Astrocyte (in vitro differentiated cells and primary cell): ENCODE data around the gene TAGLN3. TPM values are rescaled to one million over a fixed set of nuclear protein-coding genes. Genes with fewer than 3 reads are reported as not detected.

Source experiments
- DNase-seq: peaks from one replicate; pipeline ENCODE4 v3.0.0-alpha.2; 2010; ENCODE audit warnings: low read depth
- FAIRE-seq: peaks from 2 replicates; lab custom pipeline; 2011; peaks lifted over from hg19 to GRCh38; lab: Jason Lieb, UNC
- H2AFZ ChIP-seq: 2 replicates; pipeline ENCODE4 v1.6.0; 2012; ENCODE audit warnings: low read depth, low read length, inconsistent platforms
- H3K27ac ChIP-seq: 2 replicates; pipeline ENCODE4 v1.5.1; 2011; ENCODE audit warnings: low read depth, low read length, inconsistent platforms
- H3K27me3 ChIP-seq: 2 replicates; pipeline ENCODE4 v1.6.0; 2011; ENCODE audit warnings: low read length, inconsistent platforms; ENCODE audit not compliant: insufficient read depth
- H3K36me3 ChIP-seq: 2 replicates; pipeline ENCODE4 v1.5.1; 2011; ENCODE audit warnings: low read length, inconsistent platforms; ENCODE audit not compliant: insufficient read depth
- H3K4me1 ChIP-seq: 2 replicates; pipeline ENCODE4 v1.5.1; 2011; ENCODE audit warnings: low read length, inconsistent platforms; ENCODE audit not compliant: insufficient read depth
- H3K4me2 ChIP-seq: 2 replicates; pipeline ENCODE4 v1.6.0; 2012; ENCODE audit warnings: low read length, inconsistent platforms
- H3K4me3 ChIP-seq: 2 replicates; pipeline ENCODE4 v1.5.1; 2011; ENCODE audit warnings: low read depth, mild to moderate bottlenecking, low read length, inconsistent platforms; ENCODE audit not compliant: insufficient read depth
- H3K79me2 ChIP-seq: 2 replicates; pipeline ENCODE4 v1.6.0; 2012; ENCODE audit warnings: mild to moderate bottlenecking, low read length, inconsistent platforms; ENCODE audit not compliant: insufficient read depth
- H3K9ac ChIP-seq: 2 replicates; pipeline ENCODE4 v1.6.0; 2012; ENCODE audit warnings: mild to moderate bottlenecking, low read length, inconsistent platforms
- H3K9me3 ChIP-seq: 2 replicates; pipeline ENCODE4 v1.5.1; 2012; ENCODE audit warnings: low read depth, mild to moderate bottlenecking, low read length, inconsistent platforms; ENCODE audit not compliant: insufficient read depth
- H4K20me1 ChIP-seq: 2 replicates; pipeline ENCODE4 v1.6.0; 2012; ENCODE audit warnings: low read length, inconsistent platforms; ENCODE audit not compliant: insufficient read depth
- H3K27ac Mint-ChIP-seq: one replicate; pipeline ENCODE4 v1.8.0; 2021; ENCODE audit warnings: mild to moderate bottlenecking, mixed read lengths; ENCODE audit not compliant: unreplicated experiment
- H3K27me3 Mint-ChIP-seq: one replicate; pipeline ENCODE4 v1.8.0; 2021; ENCODE audit warnings: low read depth, mixed read lengths; ENCODE audit not compliant: unreplicated experiment
- H3K36me3 Mint-ChIP-seq: one replicate; pipeline ENCODE4 v1.8.0; 2021; ENCODE audit warnings: low read depth, mixed read lengths; ENCODE audit not compliant: unreplicated experiment
- H3K4me1 Mint-ChIP-seq: one replicate; pipeline ENCODE4 v1.8.0; 2021; ENCODE audit warnings: low read depth, mixed read lengths; ENCODE audit not compliant: unreplicated experiment
- H3K4me3 Mint-ChIP-seq: one replicate; pipeline ENCODE4 v1.8.0; 2021; ENCODE audit warnings: mild to moderate bottlenecking, moderate library complexity, mixed read lengths; ENCODE audit not compliant: unreplicated experiment
- H3K9me3 Mint-ChIP-seq: one replicate; pipeline ENCODE4 v1.8.0; 2021; ENCODE audit warnings: mild to moderate bottlenecking, mixed read lengths; ENCODE audit not compliant: unreplicated experiment
- CTCF ChIP-seq: IDR thresholded peaks from 2 replicates; pipeline ENCODE4 v1.5.1; 2011; ENCODE audit warnings: low read depth, mild to moderate bottlenecking, inconsistent platforms, low read length, moderate library complexity; ENCODE audit not compliant: insufficient read depth
- EZH2 ChIP-seq: IDR thresholded peaks from 2 replicates; pipeline ENCODE4 v1.6.1; 2012; ENCODE audit warnings: mild to moderate bottlenecking, low read length, inconsistent platforms; ENCODE audit not compliant: insufficient read depth
- total RNA-seq: library from RNA; stranded (reverse); gene quantifications from 2 replicates; pipeline ENCODE4 v1.2.1, GENCODE V29; 2021

TAGLN3 gene
- total RNA-seq, 1 donor from 2014 or later = 8.7 TPM

GRCh38 chr3:112005091-112005672 lies 6.5 kb downstream of the TAGLN3 start:
- Histone ChIP-seq H3K9me3 (no peaks in the 10 kb centered on the region), H2AFZ (no peak overlapping the region), H3K79me2 (peaks cover 16% of the 10 kb centered on the region), H3K4me3 (no peak overlapping the region), H3K4me2 (peak overlapping the region; percentile 13), H4K20me1 (no peaks in the 10 kb centered on the region), H3K36me3 (peaks cover 14% of the 10 kb centered on the region), H3K27me3 (no peaks in the 10 kb centered on the region), H3K4me1 (peaks cover 44% of the 10 kb centered on the region), H3K27ac (no peak overlapping the region), H3K9ac (no peak overlapping the region)
- Mint-ChIP-seq H3K4me1 (peaks cover 54% of the 10 kb centered on the region), H3K4me3 (no peak overlapping the region), H3K9me3 (peaks cover 1% of the 10 kb centered on the region), H3K27ac (no peak overlapping the region), H3K36me3 (no peaks in the 10 kb centered on the region), H3K27me3 (no peaks in the 10 kb centered on the region)
- DNase-seq (peak; percentile 64), FAIRE-seq (no peak)
- no peak for TF ChIP-seq CTCF
- TF ChIP-seq EZH2 = no peak

- H3K4me1 Mint-ChIP-seq = peaks cover 43% of the 10 kb centered on the region
- peaks cover 20% of the 10 kb centered on the region for H3K4me1 ChIP-seq
These were observed 8.9 kb downstream of the TAGLN3 start for GRCh38 chr3:112007633-112008032.

More at GRCh38 chr3:112007633-112008032, 8.9 kb downstream of the TAGLN3 start:
- Histone ChIP-seq H3K4me3 (no peak overlapping the region), H2AFZ (no peak overlapping the region), H3K27ac (no peak overlapping the region), H3K27me3 (no peaks in the 10 kb centered on the region), H3K9ac (no peak overlapping the region), H3K36me3 (peaks cover 14% of the 10 kb centered on the region), H3K4me2 (no peak overlapping the region), H3K79me2 (no peaks in the 10 kb centered on the region), H3K9me3 (no peaks in the 10 kb centered on the region), H4K20me1 (no peaks in the 10 kb centered on the region)
- no peak overlapping the region for H3K4me3 Mint-ChIP-seq
- TF ChIP-seq CTCF = no peak
- no peak for TF ChIP-seq EZH2
- FAIRE-seq (no peak), DNase-seq (no peak)
- peak overlapping the region; percentile 4 for H3K27ac Mint-ChIP-seq
- H3K9me3 Mint-ChIP-seq = peaks cover 1% of the 10 kb centered on the region
- no peaks in the 10 kb centered on the region for H3K27me3 Mint-ChIP-seq
- no peaks in the 10 kb centered on the region for H3K36me3 Mint-ChIP-seq
